Large intestine (tissue), 3 donors: Measurements from ENCODE around the gene ARHGEF3. TPM values are rescaled to one million over a fixed set of nuclear protein-coding genes. Genes with fewer than 3 reads are reported as not detected.
"Not testable (repeated sequence)": the region's sequence is repeated elsewhere in the genome, so short reads cannot be mapped to it uniquely, and the experiment has no call there.

ENCODE experiments used
- DNase-seq, 2 donors: peaks; one replicate each; pipeline versions ENCODE4 v3.0.0 to v3.0.0-alpha.2; 2013
- H3K27ac ChIP-seq: one replicate; pipeline ENCODE4 v1.5.1; 2013; ENCODE audit warnings: low read length
- H3K27me3 ChIP-seq: 2 replicates; pipeline ENCODE4 v1.6.1; 2013; ENCODE audit warnings: low read length; ENCODE audit not compliant: control insufficient read depth, insufficient read depth
- H3K36me3 ChIP-seq: 2 replicates; pipeline ENCODE4 v1.6.1; 2013; ENCODE audit warnings: low read length; ENCODE audit not compliant: control insufficient read depth, insufficient read depth
- H3K4me1 ChIP-seq: one replicate; pipeline ENCODE4 v1.6.1; 2013; ENCODE audit warnings: low read length; ENCODE audit not compliant: control insufficient read depth, insufficient read depth
- H3K4me3 ChIP-seq: one replicate; pipeline ENCODE4 v1.5.1; 2013; ENCODE audit warnings: low read length
- H3K9me3 ChIP-seq: one replicate; pipeline ENCODE4 v1.6.1; 2013; ENCODE audit warnings: mild to moderate bottlenecking, low read depth, low read length, moderate library complexity; ENCODE audit not compliant: control insufficient read depth
- WGBS: methylation state at CpG from one replicate; pipeline ENCODE4 v1.1.5; 2013; ENCODE audit warnings: low lambda C conversion rate; ENCODE audit not compliant: insufficient coverage; 5-methylcytosine and 5-hydroxymethylcytosine counted together
- polyA plus RNA-seq: library from polyadenylated mRNA; unstranded; fragments of 120-200 nt; gene quantifications from one replicate; pipeline ENCODE4 v1.2.1, GENCODE V29; 2013

ARHGEF3 gene
- polyA plus RNA-seq, 1 donor: 9.2 TPM

GRCh38 chr3:56732109-56732508 lies 69.6 kb downstream of the ARHGEF3 start:
- Histone ChIP-seq H3K4me1 (no peaks in the 10 kb centered on the region), H3K36me3 (peaks cover 4% of the 10 kb centered on the region), H3K4me3 (no peak overlapping the region), H3K9me3 (no peaks in the 10 kb centered on the region), H3K27me3 (no peaks in the 10 kb centered on the region), H3K27ac (no peak overlapping the region)
- no CpG with 5 or more reads among the region's 8 CpGs for WGBS
- no peak for DNase-seq

DNA sequence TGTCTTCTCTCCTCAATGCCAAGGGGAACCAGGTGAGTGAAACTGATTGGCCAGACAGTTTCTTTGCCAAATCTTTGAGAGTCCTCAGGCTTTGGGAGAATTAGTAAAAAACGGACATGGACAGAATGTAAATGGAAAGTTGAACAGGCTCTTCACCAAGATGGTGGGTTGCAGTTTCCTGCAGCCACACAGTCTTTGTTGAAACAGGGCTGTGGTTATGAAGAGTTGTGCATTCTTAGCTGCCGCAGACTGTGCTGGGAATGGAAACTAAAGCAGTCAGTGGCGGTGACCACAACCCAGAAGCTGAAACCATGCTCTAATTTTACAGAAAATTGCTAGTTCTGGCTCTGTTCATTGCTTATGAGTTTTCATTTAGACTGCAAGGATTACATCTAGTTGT lies 76.6 kb downstream of the ARHGEF3 start:
- H3K36me3 ChIP-seq: peaks cover 4% of the 10 kb centered on the region
- H3K9me3 ChIP-seq: no peaks in the 10 kb centered on the region
- H3K4me1 ChIP-seq: no peaks in the 10 kb centered on the region
- peak; percentile 11 for DNase-seq
- H3K4me3 ChIP-seq: no peak overlapping the region
- H3K27ac ChIP-seq: no peak overlapping the region
- H3K27me3 ChIP-seq: no peaks in the 10 kb centered on the region
- WGBS: no CpG with 5 or more reads among the region's 3 CpGs

DNA sequence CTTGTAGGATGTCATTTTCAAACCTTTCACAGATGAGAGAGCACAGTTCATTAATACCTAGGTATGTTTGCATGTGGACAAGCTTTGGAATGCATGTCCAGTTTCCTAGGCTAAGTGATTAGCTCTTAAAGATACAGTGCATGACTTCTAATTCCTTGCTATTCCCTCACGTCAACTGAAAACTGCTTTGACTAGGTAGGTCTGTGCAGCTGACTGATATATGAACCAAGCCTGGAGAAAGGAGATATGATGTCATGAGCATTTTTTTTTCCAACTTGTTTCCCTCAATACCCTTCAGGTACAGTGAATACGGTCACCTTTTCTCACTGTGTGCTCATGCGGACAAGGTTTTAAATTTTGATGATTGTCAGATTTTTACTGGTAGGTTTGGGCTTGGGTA lies 77.1 kb downstream of the ARHGEF3 start:
- no peak overlapping the region for H3K4me3 ChIP-seq
- H3K9me3 ChIP-seq: no peaks in the 10 kb centered on the region
- 100% methylated on average over 1 of the region's 3 CpGs for WGBS
- no peak for DNase-seq
- peaks cover 4% of the 10 kb centered on the region for H3K36me3 ChIP-seq
- no peaks in the 10 kb centered on the region for H3K27me3 ChIP-seq
- no peaks in the 10 kb centered on the region for H3K4me1 ChIP-seq
- no peak overlapping the region for H3K27ac ChIP-seq

GRCh38 chr3:56720849-56721248 lies 80.9 kb downstream of the ARHGEF3 start:
- Histone ChIP-seq H3K4me1 (no peaks in the 10 kb centered on the region), H3K27ac (no peak overlapping the region), H3K4me3 (no peak overlapping the region), H3K36me3 (peaks cover 2% of the 10 kb centered on the region), H3K9me3 (no peaks in the 10 kb centered on the region), H3K27me3 (no peaks in the 10 kb centered on the region)
- DNase-seq: no peak

- DNase-seq, H3K9me3 ChIP-seq, H3K4me3 ChIP-seq, H3K36me3 ChIP-seq, H3K27ac ChIP-seq, H3K4me1 ChIP-seq, H3K27me3 ChIP-seq: not testable (repeated sequence)
- WGBS: no CpG with 5 or more reads among the region's 21 CpGs
Observed at GRCh38 chr3:56718809-56719208, 82.9 kb downstream of the ARHGEF3 start.

DNA sequence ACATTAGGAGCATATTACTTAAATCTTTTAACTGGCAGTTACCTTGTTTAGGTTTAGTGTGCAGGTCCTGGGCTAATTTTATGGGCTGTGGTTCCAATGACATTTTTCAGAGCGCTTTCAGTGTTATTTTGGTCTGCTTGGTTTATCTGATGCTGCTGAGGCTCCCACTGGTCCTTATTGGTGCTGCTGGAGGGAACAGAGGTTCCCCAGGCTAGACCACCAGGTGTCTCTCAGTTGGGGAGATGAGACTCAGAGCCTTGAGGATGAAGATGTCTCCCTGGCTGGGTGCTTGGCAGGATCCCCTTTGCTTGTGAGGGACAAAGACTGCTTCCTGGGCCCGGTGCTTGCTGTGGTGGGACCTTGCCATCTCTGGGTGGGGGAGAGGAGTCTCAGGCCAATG lies 90.4 kb downstream of the ARHGEF3 start:
- H3K27me3 ChIP-seq: peaks cover 3% of the 10 kb centered on the region
- H3K4me1 ChIP-seq: no peaks in the 10 kb centered on the region
- H3K4me3 ChIP-seq: no peak overlapping the region
- H3K27ac ChIP-seq: no peak overlapping the region
- no peak for DNase-seq
- H3K9me3 ChIP-seq: no peaks in the 10 kb centered on the region
- H3K36me3 ChIP-seq: no peaks in the 10 kb centered on the region
- WGBS: no CpG with 5 or more reads among the region's 2 CpGs

GRCh38 chr3:56707412-56707811 lies 94.3 kb downstream of the ARHGEF3 start:
- H3K4me3 ChIP-seq, H3K36me3 ChIP-seq, H3K9me3 ChIP-seq, H3K27me3 ChIP-seq, H3K4me1 ChIP-seq, H3K27ac ChIP-seq, DNase-seq: not testable (repeated sequence)
- 95% methylated on average over 3 of the region's 6 CpGs for WGBS

DNA sequence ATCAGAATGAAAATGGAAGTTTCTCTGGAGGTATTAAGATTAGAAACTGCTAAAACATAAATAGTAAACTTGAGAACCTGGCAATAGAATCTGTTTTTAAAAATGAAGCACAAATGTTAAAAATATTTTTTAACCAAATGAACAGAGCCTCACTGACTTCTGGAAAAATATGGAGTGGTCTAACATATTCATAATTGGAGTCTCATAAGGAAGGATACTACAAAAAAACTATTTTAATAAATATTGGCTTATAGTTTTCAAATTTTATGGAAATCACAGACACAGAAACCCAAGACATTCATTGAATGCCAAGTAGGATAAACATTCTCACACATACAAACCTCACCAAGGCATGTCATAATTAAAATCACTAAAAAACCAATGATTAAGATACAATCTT lies 95.1 kb downstream of the ARHGEF3 start:
- peaks cover 1% of the 10 kb centered on the region for H3K27me3 ChIP-seq
- DNase-seq: no peak

GRCh38 chr3:56704706-56705105 lies 97.0 kb downstream of the ARHGEF3 start:
- Histone ChIP-seq H3K36me3 (no peaks in the 10 kb centered on the region), H3K4me1 (no peaks in the 10 kb centered on the region), H3K4me3 (no peak overlapping the region), H3K27ac (no peak overlapping the region), H3K9me3 (no peaks in the 10 kb centered on the region), H3K27me3 (peaks cover 2% of the 10 kb centered on the region)
- 100% methylated on average over 1 of the region's 3 CpGs for WGBS
- DNase-seq: no peak

More for the DNA sequence above, 95.1 kb downstream of the ARHGEF3 start:
- no peaks in the 10 kb centered on the region for H3K36me3 ChIP-seq
- H3K4me3 ChIP-seq: no peak overlapping the region
- H3K9me3 ChIP-seq: no peaks in the 10 kb centered on the region
- no peak overlapping the region for H3K27ac ChIP-seq
- H3K4me1 ChIP-seq: no peaks in the 10 kb centered on the region

DNA sequence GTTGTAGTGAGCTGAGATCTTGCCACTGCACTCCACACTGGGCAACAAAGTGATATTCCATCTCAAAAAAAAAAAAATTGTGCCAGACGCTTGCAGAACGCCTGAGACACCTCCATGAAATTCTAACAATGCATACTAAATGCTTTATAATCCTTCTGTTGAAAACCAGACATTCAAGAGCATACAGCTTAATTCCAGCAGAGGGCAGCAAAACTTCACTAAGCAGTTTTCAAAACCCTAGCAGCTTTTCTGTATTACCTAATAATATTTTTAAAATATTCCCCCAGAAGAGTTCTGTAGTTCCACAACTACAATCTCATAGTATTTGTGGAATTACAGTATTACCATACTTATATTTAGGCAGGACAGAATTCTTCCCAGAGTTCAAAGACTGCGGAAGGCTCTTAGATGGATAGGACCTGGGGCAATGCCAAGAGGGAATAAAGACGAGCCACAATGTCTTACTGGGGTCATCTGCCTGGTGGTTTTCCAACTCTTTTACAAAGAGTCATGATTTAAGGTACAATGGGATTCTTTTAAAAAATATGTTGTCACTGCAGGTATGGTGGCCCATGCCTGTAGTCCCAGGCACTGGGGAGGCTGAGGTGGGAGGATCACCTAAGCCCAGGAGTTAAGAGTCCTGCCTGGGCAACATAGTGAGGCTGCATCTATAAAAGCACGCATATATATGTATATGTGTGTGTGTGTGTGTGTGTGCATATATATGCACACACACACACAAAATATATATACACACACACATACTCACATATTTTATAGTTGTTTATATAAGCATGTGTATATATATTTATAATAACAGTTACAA lies 99.0 kb downstream of the ARHGEF3 start:
- H3K27ac ChIP-seq: no peak overlapping the region
- H3K4me1 ChIP-seq: no peaks in the 10 kb centered on the region
- no CpG with 5 or more reads among the region's 5 CpGs for WGBS
- DNase-seq: peak; percentile 34 to 39
- no peak overlapping the region for H3K4me3 ChIP-seq
- no peaks in the 10 kb centered on the region for H3K9me3 ChIP-seq
- H3K27me3 ChIP-seq: peaks cover 2% of the 10 kb centered on the region
- no peaks in the 10 kb centered on the region for H3K36me3 ChIP-seq

- Histone ChIP-seq H3K4me1 (no peaks in the 10 kb centered on the region), H3K27me3 (peaks cover 2% of the 10 kb centered on the region), H3K36me3 (no peaks in the 10 kb centered on the region), H3K4me3 (no peak overlapping the region), H3K9me3 (no peaks in the 10 kb centered on the region), H3K27ac (no peak overlapping the region)
- 42% methylated on average over 2 of the region's 4 CpGs for WGBS
- no peak for DNase-seq
Observed at GRCh38 chr3:56700151-56700550, 101.6 kb downstream of the ARHGEF3 start.
